HCT116 (cell line): ENCODE results near the gene DYNC1LI1. TPM values are rescaled to one million over a fixed set of nuclear protein-coding genes. Genes with fewer than 3 reads are reported as not detected.

Source experiments
- ATAC-seq: fragments of 200-7000 bp; cut with Tn5 transposase; 2 replicates; pipeline ENCODE4 v1.9.1; 2020; ENCODE audit warnings: mild to moderate bottlenecking, moderate library complexity
- BruUV-seq: library from RNA; stranded (reverse); fragments of 400-500 nt; replicated peaks from 2 replicates; lab custom pipeline; 2021; lab: Mats Ljungman, UMichigan
- CTCF ChIA-PET: fragments of 300-600 bp; sonication (Branson Sonifier 250); formaldehyde crosslinking; loops from one replicate; lab custom pipeline; 2021; ENCODE audit warnings: antibody characterized with exemption; lab: Charles Lee
- POLR2A ChIA-PET: fragments of 300-600, 350-600 bp; sonication (Branson Sonifier 250); formaldehyde crosslinking; loops from one replicate; lab custom pipeline; 2021; ENCODE audit warnings: antibody characterized with exemption; lab: Charles Lee
- RAD21 ChIA-PET, 2 experiments: fragments of 300-600 bp; sonication (Branson Sonifier 250); formaldehyde crosslinking; loops; one replicate each; lab custom pipeline; 2023; ENCODE audit warnings: low total read pairs in 2 of 2; ENCODE audit not compliant: uncharacterized antibody in 2 of 2, unreplicated experiment in 2 of 2, low non-redundant PET in 1 of 2; lab: Charles Lee
- DNase-seq: peaks from one replicate; pipeline ENCODE4 v3.0.0-alpha.2; 2010; ENCODE audit warnings: low read depth, low spot score
- H2AFZ ChIP-seq: fragments of 200-600 bp; shearing (Covaris generic), sonication (generic); 2 replicates; pipeline ENCODE4 v1.6.1; 2017; ENCODE audit warnings: low read depth, mixed run types, mixed read lengths, antibody characterized with exemption, low read length; ENCODE audit not compliant: poor library complexity, severe bottlenecking
- H3K27ac ChIP-seq: 2 replicates; pipeline ENCODE4 v1.5.1; 2012; ENCODE audit warnings: low read depth, low read length
- H3K27me3 ChIP-seq: fragments of 200-600 bp; sonication (generic); 2 replicates; pipeline ENCODE4 v1.6.1; 2016; ENCODE audit warnings: mixed run types, low read length, mixed read lengths; ENCODE audit not compliant: insufficient read depth
- H3K36me3 ChIP-seq, 2 experiments: fragments of 200-500 bp in 1 of 2; fragments of 200-600 bp in 1 of 2; sonication (Bioruptor generic) in 1 of 2; sonication (generic) in 1 of 2; 2 replicates each; pipeline versions ENCODE4 v1.5.1 to v1.6.1; 2014 to 2016; ENCODE audit warnings: low read length in 2 of 2, inconsistent platforms in 1 of 2, mixed read lengths in 1 of 2, mixed run types in 1 of 2; ENCODE audit not compliant: insufficient read depth in 2 of 2, control insufficient read depth in 1 of 2
- H3K4me1 ChIP-seq, 2 experiments: fragments of 200-600 bp in 1 of 2; sonication (generic) in 1 of 2; 2 replicates each; pipeline versions ENCODE4 v1.5.1 to v1.6.1; 2012 to 2017; ENCODE audit warnings: low read length in 2 of 2, inconsistent platforms in 1 of 2, mild to moderate bottlenecking in 1 of 2, mixed read lengths in 1 of 2, mixed run types in 1 of 2, moderate library complexity in 1 of 2; ENCODE audit not compliant: insufficient read depth in 2 of 2, control insufficient read depth in 1 of 2
- H3K4me2 ChIP-seq: fragments of 200-600 bp; sonication (generic); 2 replicates; pipeline ENCODE4 v1.6.1; 2017; ENCODE audit warnings: mixed run types, low read length, mixed read lengths
- H3K4me3 ChIP-seq, 2 experiments: fragments of 200-600 bp in 1 of 2; sonication (generic) in 1 of 2; replicated peaks in 1 of 2; 2 replicates each; pipeline ENCODE4 v1.5.1; 2011 to 2016; ENCODE audit warnings: low read length in 2 of 2, control low read depth in 1 of 2, low read depth in 1 of 2, mild to moderate bottlenecking in 1 of 2, mixed read lengths in 1 of 2, mixed run types in 1 of 2
- H3K79me2 ChIP-seq: fragments of 200-600 bp; sonication (generic); 2 replicates; pipeline ENCODE4 v1.6.1; 2017; ENCODE audit warnings: mild to moderate bottlenecking, mixed run types, low read length, moderate library complexity, mixed read lengths; ENCODE audit not compliant: insufficient read depth
- H3K9ac ChIP-seq: fragments of 200-600 bp; sonication (generic); 2 replicates; pipeline ENCODE4 v1.6.1; 2016; ENCODE audit warnings: low read length, mixed read lengths
- H3K9me2 ChIP-seq: fragments of 200-600 bp; sonication (generic), shearing (Covaris generic); 2 replicates; pipeline ENCODE4 v1.6.1; 2017; ENCODE audit warnings: mixed run types, mild to moderate bottlenecking, moderate library complexity; ENCODE audit not compliant: insufficient read depth
- H3K9me3 ChIP-seq, 2 experiments: fragments of 200-500 bp in 1 of 2; fragments of 200-600 bp in 1 of 2; sonication (Bioruptor generic) in 1 of 2; sonication (generic) in 1 of 2; 2 replicates each; pipeline ENCODE4 v1.6.1; 2014 to 2017; ENCODE audit warnings: low read length in 2 of 2, mixed read lengths in 2 of 2, inconsistent platforms in 1 of 2, low read depth in 1 of 2, mild to moderate bottlenecking in 1 of 2, mixed run types in 1 of 2, moderate library complexity in 1 of 2; ENCODE audit not compliant: control insufficient read depth in 1 of 2, insufficient read depth in 1 of 2
- H4K20me1 ChIP-seq: fragments of 200-600 bp; sonication (generic), shearing (Covaris generic); 2 replicates; pipeline ENCODE4 v1.6.1; 2017; ENCODE audit warnings: mixed run types, mild to moderate bottlenecking, moderate library complexity; ENCODE audit not compliant: insufficient read depth
- EGR1 ChIP-seq: IDR thresholded peaks from 2 replicates; pipeline ENCODE4 v1.6.1; 2012; ENCODE audit warnings: low read depth
- EZH2phosphoT487 ChIP-seq: fragments of 200-600 bp; IDR thresholded peaks from 2 replicates; pipeline ENCODE4 v1.6.1; 2018; ENCODE audit warnings: antibody characterized with exemption, borderline replicate concordance
- FOSL1 ChIP-seq: IDR thresholded peaks from 2 replicates; pipeline ENCODE4 v1.6.1; 2012; ENCODE audit warnings: low read depth
- POLR2AphosphoS5 ChIP-seq: IDR thresholded peaks from 2 replicates; pipeline ENCODE4 v1.6.1; 2011; ENCODE audit warnings: mild to moderate bottlenecking, low read depth, low read length, moderate library complexity
- RAD21 ChIP-seq: IDR thresholded peaks from 2 replicates; pipeline ENCODE4 v1.6.1; 2012; ENCODE audit warnings: low read depth, mild to moderate bottlenecking
- SIN3A ChIP-seq: IDR thresholded peaks from 2 replicates; pipeline ENCODE4 v1.6.1; 2012; ENCODE audit warnings: low read depth
- SP1 ChIP-seq: IDR thresholded peaks from 2 replicates; pipeline ENCODE4 v1.6.1; 2012; ENCODE audit warnings: low read depth
- TCF7L2 ChIP-seq: IDR thresholded peaks from 2 replicates; pipeline ENCODE4 v1.7.0; 2011; ENCODE audit warnings: borderline replicate concordance, inconsistent platforms; ENCODE audit not compliant: insufficient read depth, insufficient read length; ENCODE audit errors: extremely low read depth
- YY1 ChIP-seq: IDR thresholded peaks from 2 replicates; pipeline ENCODE4 v1.6.1; 2011; ENCODE audit warnings: low read length, low read depth, moderate library complexity, mild to moderate bottlenecking; ENCODE audit not compliant: insufficient replicate concordance; ENCODE audit errors: extremely low read depth
- ZFX ChIP-seq: fragments of 450-650 bp; IDR thresholded peaks from 2 replicates; pipeline ENCODE4 v1.6.1; 2017
- ZNF274 ChIP-seq: fragments of 200-500 bp; sonication (Bioruptor generic); IDR thresholded peaks from 2 replicates; pipeline ENCODE4 v1.6.1; 2014; ENCODE audit warnings: mild to moderate bottlenecking, low read depth, low read length, inconsistent platforms
- intact Hi-C: fragments of 100-400 bp; cut with micrococcal nuclease; formaldehyde crosslinking; loops from 2 replicates; pipeline ENCODE4 v1.10.0; 2022
- total RNA-seq: library from RNA; stranded (reverse); gene quantifications from one replicate; pipeline ENCODE4 v1.2.1, GENCODE V29; 2021; ENCODE audit not compliant: unreplicated experiment
- TF ChIP-seq, protein P1 (sequence below): IDR thresholded peaks from 2 replicates; pipeline ENCODE4 v1.6.1; 2012
- TF ChIP-seq, protein P2 (sequence below), 3 experiments: fragments of 200-600 bp in 1 of 3; sonication (generic) in 1 of 3; IDR thresholded peaks in 2 of 3; conservative IDR thresholded peaks in 1 of 3; 2 replicates each; pipeline ENCODE4 v1.5.1; 2012 to 2017; ENCODE audit warnings: low read depth in 2 of 3, low read length in 2 of 3, antibody characterized with exemption in 1 of 3, borderline replicate concordance in 1 of 3, control low read depth in 1 of 3, mild to moderate bottlenecking in 1 of 3, mixed read lengths in 1 of 3, mixed run types in 1 of 3, moderate library complexity in 1 of 3; ENCODE audit not compliant: insufficient read depth in 1 of 3
- TF ChIP-seq, protein P3 (sequence below): IDR thresholded peaks from 2 replicates; pipeline ENCODE4 v1.6.1; 2012

Gene DYNC1LI1
- total RNA-seq, 1 experiment from 2014 or later, result 39.4 TPM

DNA sequence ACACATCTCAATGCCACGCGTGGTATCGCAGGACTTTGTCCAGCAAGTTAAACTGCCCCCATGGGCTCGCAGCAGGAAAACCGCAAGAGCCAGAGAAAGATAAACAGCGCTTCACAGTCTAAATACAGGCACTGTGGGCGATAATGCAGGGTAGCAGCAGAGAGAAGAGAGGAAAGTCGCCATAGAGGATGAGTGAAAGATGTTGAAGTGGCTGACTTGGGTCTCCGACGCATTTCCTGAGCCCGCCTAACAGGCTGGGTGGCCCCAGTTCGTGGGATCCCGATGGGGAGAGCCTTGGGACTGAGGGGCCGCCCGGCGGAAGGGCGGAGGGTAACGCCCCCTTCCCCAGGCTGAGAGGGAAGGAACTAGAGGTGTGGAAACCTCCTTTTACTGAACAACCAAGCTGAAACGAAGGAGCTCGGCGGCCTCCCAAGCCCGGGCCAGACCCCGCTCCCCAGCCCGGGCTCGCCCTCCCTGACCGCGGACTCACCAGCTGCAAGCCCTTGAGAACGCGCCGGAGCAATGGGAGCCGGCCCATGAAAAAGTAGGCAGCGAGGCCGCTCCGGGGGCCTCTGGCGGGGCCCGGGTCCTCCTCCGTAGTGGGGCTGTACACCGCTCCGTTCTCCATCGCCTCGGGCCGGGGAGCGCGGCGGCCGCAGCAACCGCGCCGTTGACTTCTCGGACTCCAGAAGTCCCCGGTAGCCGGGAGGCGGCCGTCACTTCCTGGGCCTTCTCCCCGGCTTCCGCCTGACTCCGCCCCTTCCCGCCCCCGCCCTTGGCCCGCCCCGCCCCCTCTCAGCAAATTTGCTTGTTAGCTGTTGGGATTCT, 68.3 kb downstream of the DYNC1LI1 start, which contains the start of gene CMTM6 (continued):
- TF ChIP-seq EGR1 (peak; percentile 43), FOSL1 (no peak), SIN3A (no peak), ZFX (peak; percentile 63), YY1 (no peak)
- TF ChIP-seq, protein P1, sequence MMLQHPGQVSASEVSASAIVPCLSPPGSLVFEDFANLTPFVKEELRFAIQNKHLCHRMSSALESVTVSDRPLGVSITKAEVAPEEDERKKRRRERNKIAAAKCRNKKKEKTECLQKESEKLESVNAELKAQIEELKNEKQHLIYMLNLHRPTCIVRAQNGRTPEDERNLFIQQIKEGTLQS, result no peak
- TF ChIP-seq, protein P2, sequence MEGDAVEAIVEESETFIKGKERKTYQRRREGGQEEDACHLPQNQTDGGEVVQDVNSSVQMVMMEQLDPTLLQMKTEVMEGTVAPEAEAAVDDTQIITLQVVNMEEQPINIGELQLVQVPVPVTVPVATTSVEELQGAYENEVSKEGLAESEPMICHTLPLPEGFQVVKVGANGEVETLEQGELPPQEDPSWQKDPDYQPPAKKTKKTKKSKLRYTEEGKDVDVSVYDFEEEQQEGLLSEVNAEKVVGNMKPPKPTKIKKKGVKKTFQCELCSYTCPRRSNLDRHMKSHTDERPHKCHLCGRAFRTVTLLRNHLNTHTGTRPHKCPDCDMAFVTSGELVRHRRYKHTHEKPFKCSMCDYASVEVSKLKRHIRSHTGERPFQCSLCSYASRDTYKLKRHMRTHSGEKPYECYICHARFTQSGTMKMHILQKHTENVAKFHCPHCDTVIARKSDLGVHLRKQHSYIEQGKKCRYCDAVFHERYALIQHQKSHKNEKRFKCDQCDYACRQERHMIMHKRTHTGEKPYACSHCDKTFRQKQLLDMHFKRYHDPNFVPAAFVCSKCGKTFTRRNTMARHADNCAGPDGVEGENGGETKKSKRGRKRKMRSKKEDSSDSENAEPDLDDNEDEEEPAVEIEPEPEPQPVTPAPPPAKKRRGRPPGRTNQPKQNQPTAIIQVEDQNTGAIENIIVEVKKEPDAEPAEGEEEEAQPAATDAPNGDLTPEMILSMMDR (IDR thresholded peaks at IDR 0.05 in 2 of 3, conservative IDR thresholded peaks at IDR 0.05 in 1 of 3; ENCODE audit: borderline replicate concordance in 1 of 3, insufficient read depth in 1 of 3, low read depth in 2 of 3, low read length in 2 of 3), result no peak
- TF ChIP-seq, protein P3, sequence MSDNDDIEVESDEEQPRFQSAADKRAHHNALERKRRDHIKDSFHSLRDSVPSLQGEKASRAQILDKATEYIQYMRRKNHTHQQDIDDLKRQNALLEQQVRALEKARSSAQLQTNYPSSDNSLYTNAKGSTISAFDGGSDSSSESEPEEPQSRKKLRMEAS, result peak; percentile 42; the same call in 1 of the 2 replicates

DNA sequence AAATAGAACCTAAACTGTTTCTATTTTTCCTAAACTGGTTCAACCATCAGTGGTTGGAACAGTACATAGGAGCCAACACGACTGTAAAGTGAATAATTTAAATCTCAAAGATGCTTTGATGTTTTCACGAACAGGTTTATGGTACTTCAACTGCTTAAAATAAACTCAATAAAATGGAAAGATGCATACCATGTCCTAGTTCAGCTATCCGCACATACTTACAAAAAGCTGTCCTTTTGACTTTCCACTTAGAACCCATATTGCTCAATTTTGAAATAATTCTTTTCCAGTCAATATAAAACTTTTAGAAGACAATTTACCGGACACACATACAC, 68.9 kb downstream of the DYNC1LI1 start:
- Histone ChIP-seq H2AFZ (no peak overlapping the region), H4K20me1 (peaks cover 3% of the 10 kb centered on the region; the same call in 1 of the 2 replicates), H3K79me2 (peaks cover 26% of the 10 kb centered on the region), H3K27me3 (no peaks in the 10 kb centered on the region), H3K9ac (peak overlapping the region; percentile 78), H3K4me1 (peaks cover 4 to 15% of the 10 kb centered on the region in 2 experiments; a peak in 3 of 4 replicates), H3K9me2 (no peaks in the 10 kb centered on the region)
- DNase-seq (no peak), ATAC-seq (no peak)
- CTCF ChIA-PET, result no interaction called here
- TF ChIP-seq ZNF274 (no peak), FOSL1 (no peak), EZH2phosphoT487 (no peak), SP1 (no peak), POLR2AphosphoS5 (no peak), SIN3A (no peak), TCF7L2 (no peak), RAD21 (no peak)
- TF ChIP-seq, protein P2 (IDR thresholded peaks at IDR 0.05 in 2 of 3, conservative IDR thresholded peaks at IDR 0.05 in 1 of 3; ENCODE audit: borderline replicate concordance in 1 of 3, insufficient read depth in 1 of 3, low read depth in 2 of 3, low read length in 2 of 3), result no peak
- TF ChIP-seq, protein P1, result no peak
- TF ChIP-seq, all 23 proteins: peak for 0
- RAD21 ChIA-PET, result no interaction called here
- H3K9me3 ChIP-seq, result no peaks in the 10 kb centered on the region
- peak overlapping the region; percentile 75; the same call in 1 of the 2 replicates for H3K27ac ChIP-seq
- POLR2A ChIA-PET, result no interaction called here
- no TSS peak for BruUV-seq
- H3K36me3 ChIP-seq, result no peaks in the 10 kb centered on the region
- H3K4me3 ChIP-seq, result peak overlapping the region; percentile 89 to 90
- intact Hi-C loops, result no loop called here
- peak overlapping the region; percentile 91 for H3K4me2 ChIP-seq
